GM18858 (cell line): ENCODE results near the gene EEF1G.
"Not testable (repeated sequence)": the region's sequence is repeated elsewhere in the genome, so short reads cannot be mapped to it uniquely, and the experiment has no call there.

ENCODE experiments used
- ATAC-seq: cut with Tn5 transposase; IDR thresholded peaks from one replicate; pipeline ENCODE4 v1.9.1; 2021; ENCODE audit not compliant: unreplicated experiment

The EEF1G gene

DNA sequence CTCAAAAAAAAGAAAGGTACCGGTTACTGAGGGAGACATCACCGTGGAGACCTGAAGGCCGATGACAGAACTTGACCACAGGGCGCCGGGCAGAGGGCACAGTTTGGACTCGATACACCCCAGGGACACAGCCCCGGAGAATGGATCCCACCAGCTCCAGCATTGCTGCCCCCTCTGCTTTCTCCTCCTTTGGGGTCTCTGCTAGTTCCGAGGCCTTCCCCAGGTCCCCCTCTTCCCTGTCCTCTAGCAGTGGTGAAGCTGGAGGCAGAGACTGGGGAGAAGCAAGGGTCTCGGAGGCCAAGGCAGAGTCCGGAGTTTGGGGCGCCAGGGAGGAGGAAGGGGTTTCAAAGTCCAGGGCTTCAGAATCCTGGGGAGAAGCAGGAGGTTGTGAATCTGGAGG is 4.8 kb upstream of the EEF1G start:
- ATAC-seq, result no peak

- ATAC-seq, result no peak
These were observed 3.5 kb upstream of the EEF1G start for GRCh38 chr11:62577046-62577714.

GRCh38 chr11:62575837-62576236 is 2.1 kb upstream of the EEF1G start:
- ATAC-seq, result no peak

DNA sequence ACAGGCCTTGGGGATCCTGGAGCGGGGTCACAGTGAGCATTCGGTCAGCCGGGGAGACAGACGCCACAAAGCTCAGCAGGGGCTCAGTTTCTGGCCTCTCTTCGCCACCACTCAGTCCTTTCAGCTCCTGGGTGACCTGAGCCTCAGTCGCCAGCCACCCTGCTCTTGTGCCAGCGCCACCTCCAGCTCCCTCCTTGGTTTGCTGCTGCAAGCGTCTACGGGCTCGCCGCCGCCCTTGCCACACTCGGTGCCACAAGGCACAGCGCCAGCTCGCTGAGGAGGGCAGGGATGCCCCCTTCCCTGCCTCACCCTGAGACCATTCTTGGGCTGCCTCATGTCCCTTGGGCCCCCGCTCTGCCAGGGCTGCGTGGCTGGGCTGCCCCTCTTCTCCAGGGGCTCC is 1.5 kb upstream of the EEF1G start:
- ATAC-seq, result no peak

GRCh38 chr11:62574363-62575071 is 826 bp upstream of the EEF1G start:
- ATAC-seq, result no peak

DNA sequence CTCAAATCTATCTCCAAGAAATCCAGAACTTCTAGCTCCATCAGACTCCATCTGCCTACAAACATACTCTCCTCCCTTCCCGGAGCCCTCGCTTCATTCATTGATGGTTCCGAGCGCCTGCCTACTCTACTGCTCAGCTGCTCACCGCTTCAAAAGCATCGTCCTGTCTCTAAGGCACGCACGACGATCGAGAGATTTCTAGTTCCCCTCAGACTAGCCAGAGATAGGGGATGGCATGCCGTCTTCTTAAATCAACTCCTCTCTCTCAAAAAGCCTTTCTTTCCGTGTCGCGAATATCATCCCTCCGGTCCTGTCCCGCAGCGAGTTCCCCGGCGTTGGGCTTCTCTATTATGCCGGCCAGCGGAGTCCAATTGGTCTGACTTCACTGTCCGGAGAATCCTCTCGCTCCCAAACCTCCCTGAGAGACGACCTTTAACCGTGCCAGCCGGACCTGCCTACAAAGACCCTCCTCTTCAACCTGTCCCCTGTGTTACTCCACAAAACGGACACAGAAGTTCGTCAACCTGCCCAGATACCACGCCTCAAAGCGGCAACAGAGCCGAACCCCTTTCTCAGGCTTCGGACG is 592 bp downstream of the EEF1G start:
- ATAC-seq, result no peak

DNA sequence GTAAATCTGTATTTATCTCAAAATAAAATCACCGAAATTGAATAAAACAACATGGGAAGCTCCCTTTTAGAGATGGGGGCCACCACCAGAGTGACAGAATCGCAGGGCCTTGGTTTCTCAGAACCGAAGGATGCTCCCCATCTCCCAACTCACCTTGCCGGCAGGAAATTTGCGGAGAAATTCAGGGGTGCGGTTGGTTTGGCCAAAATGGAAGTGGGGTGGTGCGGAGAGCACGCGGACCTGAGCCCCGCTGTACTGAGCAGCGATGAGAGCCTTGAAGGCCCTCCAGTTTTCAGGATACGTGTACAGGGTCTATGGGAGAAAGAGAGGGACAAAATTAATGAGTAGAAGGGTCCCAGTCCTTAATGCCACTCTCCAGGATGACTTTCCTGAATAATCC is 1.3 kb downstream of the EEF1G start:
- ATAC-seq, result no peak

DNA sequence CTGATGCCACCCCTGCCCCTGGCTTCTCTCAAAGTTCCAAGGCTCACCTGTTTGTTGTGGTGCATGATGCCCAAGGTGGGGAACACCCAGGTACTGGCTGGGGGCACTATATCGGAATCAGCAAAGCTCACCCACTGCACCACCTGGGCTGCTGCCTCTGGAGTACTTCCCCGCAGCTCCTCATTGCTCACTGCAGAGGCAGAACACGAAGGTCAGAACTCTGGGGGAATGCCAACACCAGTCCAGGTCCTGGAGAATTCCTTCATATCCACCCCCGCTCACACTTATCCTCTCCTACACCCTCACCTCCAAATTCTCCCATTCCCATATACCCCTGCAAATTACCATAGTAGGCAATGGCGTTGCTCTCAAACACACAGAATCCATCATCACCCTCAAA is 2.2 kb downstream of the EEF1G start:
- not testable (repeated sequence) for ATAC-seq

DNA sequence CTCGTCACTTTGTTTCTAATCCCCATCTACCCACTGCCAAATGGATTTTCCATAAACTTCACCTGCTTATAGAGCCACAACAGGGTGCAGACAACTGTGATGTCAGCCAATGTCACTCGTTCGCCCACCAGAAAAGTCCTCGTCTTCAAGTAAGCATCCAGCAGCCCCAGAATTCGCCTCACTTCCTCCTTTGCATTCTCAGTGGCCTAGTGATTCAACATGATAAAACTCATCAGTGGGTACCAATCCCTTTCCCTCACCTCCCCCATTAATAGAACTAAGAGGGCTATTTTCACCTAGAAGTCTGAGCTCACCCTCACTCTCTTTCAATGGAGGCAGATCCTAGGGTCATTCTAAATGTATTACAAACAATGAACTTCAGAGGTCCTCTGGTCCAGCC is 2.8 kb downstream of the EEF1G start:
- not testable (repeated sequence) for ATAC-seq

- no peak for ATAC-seq
These were observed 4.1 kb downstream of the EEF1G start for GRCh38 chr11:62569611-62570010.

GRCh38 chr11:62567018-62567633 is 6.6 kb downstream of the EEF1G start:
- no peak for ATAC-seq

DNA sequence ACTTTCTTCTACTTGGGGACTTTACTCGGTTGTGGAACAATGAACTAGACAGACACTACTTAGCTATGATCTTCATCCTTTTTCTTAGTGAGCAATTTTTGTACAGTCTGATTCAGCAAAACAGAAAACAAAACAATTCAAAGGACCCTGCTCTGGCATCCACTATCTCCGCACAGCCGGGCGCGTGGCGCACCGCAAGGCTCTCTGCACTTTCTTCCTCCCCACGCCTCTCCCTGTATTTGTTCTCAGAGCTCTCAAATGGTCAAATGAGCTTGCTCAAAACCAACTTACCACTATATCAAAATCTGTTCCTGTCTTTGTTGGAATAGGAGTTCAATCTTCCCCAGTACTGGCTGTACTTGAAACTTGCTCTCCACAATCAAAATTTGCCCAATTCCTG is 7.4 kb downstream of the EEF1G start:
- no peak for ATAC-seq

DNA sequence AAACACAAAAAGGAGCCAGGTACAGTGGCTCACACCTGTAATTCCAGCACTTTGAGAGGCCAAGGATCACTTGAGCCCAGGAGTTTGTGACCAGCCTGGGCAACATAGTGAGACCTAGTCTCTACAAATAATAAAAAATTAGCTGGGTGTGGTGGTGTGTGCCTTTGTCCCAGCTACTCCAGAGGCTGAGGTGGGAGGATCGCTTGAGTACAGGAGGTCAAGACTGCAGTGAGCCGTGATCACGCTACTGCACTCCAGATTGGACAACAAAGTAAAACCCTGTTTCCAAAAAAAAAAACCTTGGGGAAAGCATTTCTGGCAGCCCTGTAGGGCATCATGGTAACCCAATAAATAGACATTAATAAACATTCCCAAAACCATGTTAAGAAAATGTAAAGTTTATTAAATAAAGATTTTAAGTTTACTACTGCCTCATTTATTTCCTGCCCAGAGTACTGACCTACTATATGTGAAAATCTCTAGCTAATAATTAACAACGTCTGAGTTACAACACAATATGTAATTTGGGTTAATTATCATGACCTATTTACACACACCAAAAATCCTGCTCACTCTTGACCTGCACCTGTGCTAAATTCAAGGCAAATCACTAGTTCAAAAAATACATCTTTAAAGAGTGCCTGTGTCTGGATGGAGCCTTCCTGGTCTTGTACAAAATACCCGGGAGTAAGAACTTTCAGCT is 8.4 kb downstream of the EEF1G start:
- no peak for ATAC-seq

DNA sequence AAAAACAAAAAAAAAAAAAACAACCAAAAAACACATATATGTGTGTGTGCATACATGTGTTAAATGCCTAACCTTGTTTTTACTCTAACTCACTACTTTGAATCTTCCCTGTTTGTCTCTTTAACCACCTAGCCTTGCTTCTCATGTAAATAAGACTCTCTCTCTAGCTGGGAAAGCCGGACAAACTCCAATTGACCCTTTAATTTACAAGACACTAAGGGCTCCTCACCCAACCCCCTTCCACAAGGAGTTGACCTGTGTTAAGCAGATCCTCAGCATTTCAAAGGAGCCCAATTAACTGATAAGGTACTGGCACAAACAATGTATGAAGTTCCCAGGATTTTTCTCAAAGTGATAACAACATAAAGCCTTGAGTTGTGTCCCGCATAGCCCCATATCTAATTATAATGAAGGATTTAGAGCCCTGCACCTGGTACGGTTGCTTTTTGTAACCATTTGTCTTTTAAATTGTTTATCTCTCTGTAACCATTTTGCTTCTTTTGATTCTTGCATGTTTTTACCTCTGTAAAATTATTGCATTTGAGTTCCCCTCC is 11.9 kb downstream of the EEF1G start:
- not testable (repeated sequence) for ATAC-seq

GRCh38 chr11:62560566-62561103 is 13.1 kb downstream of the EEF1G start:
- no peak for ATAC-seq

- not testable (repeated sequence) for ATAC-seq
These were observed 14.1 kb downstream of the EEF1G start for GRCh38 chr11:62559626-62560025.

- ATAC-seq, result no peak
These were observed 14.5 kb downstream of the EEF1G start for GRCh38 chr11:62559204-62559603.

DNA sequence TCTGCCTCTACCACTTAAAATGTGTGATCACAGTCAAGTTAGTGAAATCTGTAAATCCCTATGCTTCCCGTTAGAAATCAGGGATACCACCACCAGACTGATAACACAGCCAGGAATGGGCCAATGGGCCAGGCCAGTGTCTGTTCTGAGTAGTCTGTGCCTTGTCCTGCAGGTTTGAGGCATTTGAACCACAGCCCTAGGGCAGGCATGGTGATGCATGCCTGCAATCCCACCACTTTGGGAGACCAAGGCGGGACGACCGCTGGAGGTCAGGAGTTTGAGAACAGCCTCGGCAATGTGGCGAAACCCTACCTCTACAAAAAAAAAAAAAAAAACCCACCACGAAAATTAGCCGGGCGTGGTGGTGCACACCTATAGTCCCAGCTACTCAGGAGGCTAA is 15.0 kb downstream of the EEF1G start:
- no peak for ATAC-seq

GRCh38 chr11:62556875-62557631 is 16.6 kb downstream of the EEF1G start:
- no peak for ATAC-seq
